Glomerular visceral epithelial cell (primary cell): Measurements from ENCODE around the gene YTHDF1.

Source experiments
- DNase-seq: peaks from one replicate; pipeline ENCODE4 v3.0.0-alpha.2; 2016; ENCODE audit errors: extremely low spot score

Gene YTHDF1

DNA sequence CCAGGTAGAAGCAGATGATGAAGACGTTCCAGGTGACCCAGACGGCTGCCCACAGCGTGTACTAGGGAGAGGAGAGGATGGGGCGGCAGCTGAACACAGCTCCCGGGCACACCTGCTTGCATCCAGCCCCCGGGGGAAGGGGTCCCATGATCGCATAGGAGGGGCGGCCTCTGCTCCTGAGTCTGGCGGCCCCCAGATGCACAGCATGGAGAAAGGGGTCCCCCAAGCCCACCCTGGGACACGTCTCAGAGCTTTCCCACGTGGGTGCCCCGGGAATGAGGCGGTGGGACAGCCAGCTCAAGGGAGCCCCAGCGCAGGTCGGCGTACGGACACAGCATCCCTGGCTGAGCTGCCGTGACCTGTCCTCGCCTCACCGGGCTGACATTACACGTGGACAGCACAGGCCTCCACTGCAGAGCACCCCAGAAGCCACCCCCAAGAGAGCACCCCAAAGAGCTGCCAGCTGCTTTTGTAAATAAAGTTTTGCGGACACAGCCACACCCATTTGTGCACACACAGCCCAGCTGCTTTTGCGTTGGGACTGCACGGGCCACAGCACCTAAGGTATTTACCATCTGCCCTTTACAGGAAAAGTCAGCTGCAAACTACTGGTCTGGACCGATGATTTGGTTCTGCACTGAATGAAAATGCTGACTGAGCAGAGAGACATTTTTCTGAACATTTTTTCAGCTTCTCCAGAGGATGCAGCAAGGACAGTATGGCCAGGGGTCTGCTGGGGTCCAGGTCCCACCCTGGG is 33.1 kb upstream of the YTHDF1 start:
- DNase-seq: peak; percentile 89

DNA sequence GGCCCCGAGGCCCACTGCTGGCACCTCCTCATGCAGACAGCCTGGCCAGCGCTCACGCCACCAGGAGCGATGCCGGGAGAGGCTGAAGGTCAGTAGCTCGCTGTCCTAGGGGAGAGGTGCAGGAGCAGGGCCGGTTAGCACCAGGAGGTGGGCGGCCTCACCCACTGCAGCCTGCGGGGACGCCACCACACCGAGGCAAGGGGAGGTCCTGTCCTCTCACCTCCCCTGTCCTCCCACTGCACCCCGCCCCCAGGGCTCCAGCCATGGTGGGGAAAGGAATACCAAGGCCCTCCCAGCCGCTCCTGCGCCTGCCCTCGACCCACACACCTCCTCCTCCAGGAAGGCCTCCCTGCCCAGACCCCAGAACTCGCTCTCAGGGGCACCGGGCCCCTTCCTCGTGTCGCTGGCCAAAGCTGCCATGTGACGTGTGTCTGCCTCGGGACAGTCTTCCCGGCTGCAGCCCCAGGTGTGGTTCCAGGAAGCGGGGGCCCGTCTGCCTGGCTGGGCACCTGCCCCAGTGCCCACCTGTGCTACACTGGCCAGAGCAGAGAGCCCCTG is 31.8 kb upstream of the YTHDF1 start:
- no peak for DNase-seq

DNA sequence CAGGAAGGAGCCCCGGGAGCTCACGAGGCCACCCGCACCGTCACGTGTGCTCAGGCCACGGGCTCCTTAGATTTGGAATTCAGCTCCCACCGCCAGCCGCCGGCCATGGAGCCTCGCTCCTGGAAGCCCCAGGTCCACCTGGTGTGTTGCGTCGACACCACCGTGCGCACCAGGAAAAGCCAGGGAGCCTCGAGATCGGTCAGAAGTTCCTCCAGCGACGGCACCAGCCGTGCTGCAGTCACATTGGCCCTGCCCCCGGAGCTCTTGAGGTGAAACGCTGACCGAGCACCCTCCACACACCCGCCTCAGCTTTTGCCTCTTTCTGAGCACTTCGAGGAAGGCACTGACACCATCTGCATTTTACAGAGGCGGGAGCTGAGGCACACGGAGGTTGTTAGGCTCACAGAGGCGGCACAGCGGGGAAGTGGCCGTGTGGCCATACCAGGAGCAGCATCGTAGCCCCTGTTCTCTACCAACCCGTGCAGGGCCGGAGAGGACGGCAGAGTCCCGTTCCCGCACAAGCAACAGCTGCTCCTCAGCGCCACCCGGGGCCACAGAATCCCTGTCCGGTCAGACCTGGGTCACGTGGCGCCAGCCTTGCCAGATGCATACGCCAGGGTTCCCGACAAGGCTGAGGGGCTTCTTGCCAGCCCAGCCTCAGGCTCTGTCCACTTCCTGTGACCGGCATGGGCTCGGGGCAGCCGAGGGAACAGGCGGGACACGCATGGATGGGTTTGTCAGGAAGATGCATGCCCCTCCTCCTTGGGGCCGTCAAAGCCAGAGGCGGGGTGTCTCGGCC is 30.8 kb upstream of the YTHDF1 start:
- peak; percentile 68 for DNase-seq

DNA sequence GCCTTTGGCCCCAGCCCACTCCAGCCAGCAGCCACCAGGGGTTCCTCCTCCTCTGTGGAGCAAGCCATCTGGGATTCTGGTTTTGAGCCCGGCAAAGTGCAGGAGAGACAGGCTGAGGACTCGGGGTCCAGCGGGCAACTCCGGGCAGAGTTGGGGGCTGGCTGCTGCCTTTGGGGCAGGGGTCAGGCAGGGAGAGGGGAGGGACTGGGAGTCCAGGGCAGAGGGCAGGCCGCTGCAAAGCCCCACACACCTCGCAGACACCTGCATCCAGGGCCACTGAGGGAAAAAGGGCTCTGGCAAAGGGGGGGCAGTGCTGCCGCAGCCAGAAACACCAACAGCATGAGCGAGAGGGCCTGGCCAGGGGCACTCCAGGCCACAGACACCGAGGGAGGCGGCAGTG is 28.5 kb upstream of the YTHDF1 start:
- no peak for DNase-seq

DNA sequence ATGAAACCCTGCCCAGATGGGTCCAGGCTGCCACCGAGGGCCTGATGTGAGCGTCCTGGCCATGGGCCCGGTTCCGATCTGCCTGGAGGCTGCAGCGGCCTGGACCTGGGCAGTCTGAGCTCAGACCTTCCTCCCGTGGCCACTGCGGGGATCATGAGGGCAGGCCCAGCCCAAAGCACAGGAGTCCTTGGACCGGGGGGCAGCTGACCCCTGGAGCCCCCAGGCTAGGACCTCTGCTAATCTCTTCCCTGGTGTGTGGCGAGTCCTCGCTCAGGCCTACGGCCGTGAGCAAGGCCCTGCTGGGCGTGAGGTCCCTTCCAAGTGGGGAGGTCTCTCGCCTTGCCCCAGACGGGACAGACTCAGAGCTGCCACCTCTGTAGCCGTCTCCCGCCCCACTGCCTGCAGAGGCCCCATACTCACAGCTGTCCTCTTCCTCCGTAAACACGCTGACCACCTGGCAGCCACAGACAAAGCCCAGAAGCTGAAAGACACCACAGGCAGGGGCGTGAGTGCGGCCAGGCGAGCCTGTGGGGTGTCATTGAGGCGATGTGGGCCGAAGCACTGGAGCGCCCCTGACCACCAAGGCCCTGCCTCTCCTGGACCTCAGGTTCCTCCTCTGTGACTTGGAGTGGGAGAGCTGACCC is 27.8 kb upstream of the YTHDF1 start:
- DNase-seq: no peak

DNA sequence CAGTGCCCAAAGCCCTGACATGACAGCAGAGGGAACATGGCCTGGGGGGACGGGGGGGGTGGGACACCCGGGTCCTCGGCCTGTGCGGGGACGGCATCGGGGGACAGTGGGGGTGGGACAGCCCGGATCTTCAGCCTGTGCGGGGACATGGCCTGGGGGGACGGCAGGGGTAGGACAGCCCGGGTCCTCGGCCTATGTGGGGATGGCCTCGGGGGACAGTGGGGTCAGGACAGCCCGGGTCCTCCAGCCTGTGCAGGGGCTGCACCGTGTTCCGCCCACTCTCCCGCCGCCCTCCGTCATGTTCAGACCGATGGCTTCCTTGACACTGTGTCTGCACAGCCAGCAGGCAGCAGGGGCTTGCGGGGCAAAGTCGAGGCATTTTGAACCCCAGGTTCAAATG is 26.8 kb upstream of the YTHDF1 start:
- no peak for DNase-seq

DNA sequence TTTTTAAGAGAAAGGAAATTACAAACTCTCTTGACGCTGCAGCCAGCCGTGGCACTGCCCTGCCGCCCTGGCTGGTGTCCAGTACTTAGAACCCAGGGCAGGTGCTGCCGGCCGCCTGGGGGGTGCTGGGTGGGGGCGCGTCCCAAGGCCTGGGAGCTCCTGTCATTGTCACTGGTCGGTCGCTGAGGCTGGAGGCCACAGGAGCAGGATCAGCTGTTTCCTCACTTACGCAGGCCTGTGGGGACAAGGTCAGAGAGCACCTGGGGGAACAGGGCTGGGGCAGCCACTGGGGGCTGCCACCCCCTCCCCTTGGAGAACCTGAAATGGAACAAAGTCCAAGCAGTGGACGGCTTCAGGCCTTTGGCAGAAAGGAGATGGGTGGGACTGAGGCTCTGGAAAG is 25.3 kb upstream of the YTHDF1 start:
- no peak for DNase-seq

DNA sequence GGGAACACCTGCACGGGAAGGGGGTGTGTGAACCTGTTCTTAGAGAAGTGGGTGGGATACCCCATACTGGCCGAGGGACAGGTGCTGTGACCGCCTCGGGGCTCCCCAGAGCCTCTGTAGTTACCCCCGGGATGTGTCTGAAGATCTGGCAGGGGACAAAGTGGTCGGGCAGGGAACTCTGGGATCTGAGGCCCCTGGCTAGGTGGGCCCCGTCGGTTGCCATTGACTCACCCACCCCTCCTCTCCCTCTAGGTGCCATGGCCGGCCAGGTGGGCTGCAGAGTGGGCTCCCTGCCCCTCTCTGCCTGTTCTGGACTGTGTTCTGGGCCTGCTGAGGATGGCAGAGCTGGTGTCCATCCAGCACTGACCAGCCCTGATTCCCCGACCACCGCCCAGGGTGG is 24.1 kb upstream of the YTHDF1 start:
- no peak for DNase-seq

DNA sequence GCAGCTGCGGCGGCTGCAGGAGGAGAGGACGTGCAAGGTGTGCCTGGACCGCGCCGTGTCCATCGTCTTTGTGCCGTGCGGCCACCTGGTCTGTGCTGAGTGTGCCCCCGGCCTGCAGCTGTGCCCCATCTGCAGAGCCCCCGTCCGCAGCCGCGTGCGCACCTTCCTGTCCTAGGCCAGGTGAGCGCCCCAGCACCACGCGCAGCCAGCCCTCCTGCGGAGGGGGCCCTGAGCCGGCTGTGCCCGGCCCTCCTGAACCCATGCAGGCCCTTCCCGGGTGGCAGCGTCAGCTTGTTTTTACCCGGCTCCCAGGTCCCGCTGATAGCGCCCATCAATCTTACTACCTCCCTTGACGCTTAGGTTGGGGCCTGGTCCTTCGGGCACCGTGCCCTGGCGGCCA is 23.5 kb upstream of the YTHDF1 start:
- DNase-seq: no peak

DNA sequence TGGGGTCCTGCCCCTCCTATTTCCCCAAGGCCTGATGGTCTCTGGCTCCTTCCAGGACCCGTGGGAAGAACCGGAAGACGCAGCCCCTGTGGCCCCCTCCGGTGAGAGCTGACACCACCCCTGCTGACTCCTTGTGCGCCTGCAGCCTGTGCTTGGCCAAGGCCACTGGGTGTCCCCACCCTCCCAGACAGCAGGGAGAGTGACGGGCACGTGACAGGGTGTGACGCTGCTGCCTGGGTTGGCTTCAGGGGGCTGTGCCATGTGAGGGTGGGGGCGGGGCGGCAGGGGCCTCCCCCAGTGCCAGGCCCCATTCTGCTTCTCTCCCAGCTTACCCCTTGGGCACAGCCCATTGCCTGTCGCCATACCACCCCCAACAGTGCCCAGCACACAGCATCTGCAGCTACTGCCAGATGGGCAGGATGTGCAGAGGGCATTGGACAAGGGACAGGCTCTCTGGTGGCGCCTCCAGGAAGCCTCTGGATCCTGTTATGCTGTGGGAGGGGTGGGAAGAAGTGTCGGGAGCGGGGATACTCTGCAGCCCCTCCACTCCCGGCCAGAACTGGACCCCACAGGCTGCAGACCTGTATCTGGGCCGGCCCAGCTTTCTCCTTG is 22.7 kb upstream of the YTHDF1 start:
- no peak for DNase-seq

DNA sequence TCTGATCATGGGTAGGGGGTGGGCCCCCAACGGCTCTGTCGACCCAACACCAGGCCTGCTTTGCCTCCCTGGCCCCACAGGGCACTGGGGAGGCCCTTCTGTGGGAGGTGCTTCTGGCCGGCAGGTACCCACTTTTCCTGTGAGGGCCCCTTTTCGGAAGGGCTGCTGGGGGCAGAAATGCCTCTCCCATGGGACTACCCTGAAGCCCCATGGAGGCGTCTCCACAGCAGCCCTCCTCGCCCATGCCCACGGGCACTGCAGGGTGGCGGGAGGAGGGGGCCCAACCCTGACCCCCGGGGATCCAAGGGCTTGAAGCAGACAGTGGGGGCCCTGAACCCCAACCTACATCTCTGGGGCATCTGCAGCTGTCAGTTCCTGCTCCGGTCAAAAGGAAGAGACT is 22.1 kb upstream of the YTHDF1 start:
- DNase-seq: no peak

DNA sequence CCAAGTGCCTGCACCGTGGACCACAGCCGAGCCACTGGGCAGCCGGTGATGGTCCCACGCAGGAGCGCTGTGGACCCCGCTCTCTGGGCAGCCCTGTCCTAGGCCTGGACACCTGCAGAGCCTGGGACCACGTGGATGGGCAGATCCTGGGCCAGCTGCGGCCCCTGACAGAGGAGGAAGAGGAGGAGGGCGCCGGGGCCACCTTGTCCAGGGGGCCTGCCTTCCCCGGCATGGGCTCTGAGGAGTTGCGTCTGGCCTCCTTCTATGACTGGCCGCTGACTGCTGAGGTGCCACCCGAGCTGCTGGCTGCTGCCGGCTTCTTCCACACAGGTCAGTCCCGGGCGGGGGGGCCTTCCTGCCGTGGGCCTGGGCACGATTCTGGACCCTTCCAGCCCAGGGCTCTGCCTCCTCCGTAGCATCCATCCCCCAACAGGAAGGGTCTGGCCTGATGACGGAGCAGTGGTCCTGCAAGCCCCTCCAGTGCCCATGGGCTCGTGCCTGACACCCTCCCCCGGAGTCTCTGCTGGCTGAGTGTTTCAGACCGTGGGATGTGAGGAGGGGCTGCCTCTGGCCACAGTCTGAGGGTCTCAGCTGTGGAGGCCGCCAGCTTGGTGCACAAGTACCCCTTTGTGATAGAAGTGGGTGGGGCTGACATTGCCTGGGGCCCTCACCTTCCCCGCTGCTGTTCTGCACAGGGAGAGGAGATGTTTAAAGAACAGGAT is 20.3 kb upstream of the YTHDF1 start:
- no peak for DNase-seq

DNA sequence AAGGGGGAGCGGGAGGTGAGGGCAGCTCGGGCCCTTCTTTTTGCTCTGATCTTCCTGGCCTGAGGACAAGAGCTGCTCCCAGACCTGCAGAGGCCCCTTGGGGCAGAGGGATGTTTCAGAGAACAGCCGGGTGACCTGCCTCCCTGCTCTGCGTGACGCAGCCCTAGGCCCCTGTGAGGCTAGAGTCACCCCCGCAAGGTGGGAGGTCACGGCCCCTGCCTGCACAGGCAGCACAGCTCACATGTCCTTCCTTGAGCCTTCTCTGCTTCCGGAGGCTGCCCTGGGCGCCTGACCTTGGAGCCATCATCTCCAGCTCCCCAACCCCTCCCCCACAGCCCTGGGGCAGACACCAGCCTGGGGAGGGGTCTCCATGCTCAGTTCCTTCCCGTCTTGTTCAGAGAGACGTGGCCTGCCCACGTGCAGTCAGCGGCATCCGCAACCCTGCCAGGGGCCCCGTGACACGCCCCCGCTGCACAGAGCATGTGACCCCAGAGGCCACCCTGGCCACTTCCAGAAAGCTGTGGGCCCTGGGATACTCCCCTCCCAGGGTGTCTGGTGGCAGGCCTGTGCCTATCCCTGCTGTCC is 19.6 kb upstream of the YTHDF1 start, which contains the start of gene BIRC7:
Gene BIRC7, plus strand, starts transcription at position 507 of the 585 bp plus-strand sequence. CDS start 192 bp downstream, outside the sequence.
- DNase-seq: no peak

DNA sequence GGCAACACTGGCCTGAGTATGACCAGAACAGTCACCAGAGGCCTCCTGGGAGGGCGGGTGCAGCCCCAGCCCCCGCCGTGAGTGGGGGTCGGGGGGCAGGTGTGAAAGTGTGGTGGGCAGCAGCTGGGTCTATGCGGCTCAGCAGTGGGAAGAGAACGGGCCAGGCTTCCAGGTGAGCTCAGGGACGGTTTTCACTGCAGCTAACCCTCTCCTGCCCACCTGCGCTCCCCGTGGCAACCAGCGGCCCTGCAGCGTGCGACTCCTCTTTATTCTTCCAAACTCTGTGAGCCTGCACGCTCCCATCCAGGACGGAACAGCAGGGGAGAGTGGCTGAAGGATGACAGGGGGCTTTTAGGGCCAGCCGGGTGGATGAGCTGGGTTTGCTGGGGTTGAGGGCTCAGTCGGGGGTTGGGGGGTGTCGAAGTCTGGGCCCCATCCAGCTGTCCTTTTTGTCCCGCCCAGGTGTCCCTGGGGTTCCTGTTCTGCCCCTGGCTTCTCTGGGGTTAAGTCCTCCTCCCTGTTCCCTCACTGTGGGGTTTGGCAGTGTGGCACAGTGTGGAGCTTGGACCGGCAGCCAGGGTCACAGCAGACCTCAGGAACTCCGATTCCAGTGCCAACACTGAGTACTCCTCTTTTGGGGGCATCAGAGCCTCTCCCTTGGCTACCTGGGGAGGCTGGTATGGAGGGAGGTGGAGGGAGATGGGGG is 18.9 kb upstream of the YTHDF1 start:
- DNase-seq: no peak

DNA sequence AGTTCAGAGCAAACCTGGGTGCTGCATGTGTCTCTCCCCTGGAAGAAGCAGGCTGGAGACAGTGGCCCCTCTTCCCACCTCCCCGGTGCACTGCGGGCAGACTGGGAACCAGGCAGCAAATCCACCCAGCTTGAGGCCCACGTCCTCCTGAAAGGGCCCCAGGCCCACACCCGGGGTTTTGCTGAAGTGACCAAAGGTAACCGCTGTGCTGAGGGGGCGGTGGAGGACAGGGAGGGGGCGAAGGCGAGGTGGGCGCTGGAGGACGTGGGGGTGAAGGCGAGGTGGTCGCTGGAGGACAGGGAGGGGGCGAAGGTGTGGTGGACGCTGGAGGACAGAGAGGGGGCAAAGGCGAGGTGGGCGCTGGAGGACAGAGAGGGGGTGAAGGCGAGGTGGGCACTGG is 18.0 kb upstream of the YTHDF1 start:
- no peak for DNase-seq

DNA sequence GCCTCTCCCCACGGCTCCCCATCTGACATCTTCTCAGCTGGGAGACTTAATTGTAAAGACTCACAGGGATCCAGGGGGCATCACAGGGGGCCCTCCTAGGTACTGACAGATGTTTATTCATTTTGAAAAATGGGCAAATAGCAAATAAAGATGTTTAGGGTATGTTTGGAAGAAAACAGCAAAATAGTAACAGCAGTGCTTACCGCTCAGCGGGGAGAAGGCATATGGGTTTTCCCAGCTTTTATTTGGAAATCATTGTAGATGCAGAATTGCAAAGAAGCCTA is 17.1 kb upstream of the YTHDF1 start:
- DNase-seq: no peak

DNA sequence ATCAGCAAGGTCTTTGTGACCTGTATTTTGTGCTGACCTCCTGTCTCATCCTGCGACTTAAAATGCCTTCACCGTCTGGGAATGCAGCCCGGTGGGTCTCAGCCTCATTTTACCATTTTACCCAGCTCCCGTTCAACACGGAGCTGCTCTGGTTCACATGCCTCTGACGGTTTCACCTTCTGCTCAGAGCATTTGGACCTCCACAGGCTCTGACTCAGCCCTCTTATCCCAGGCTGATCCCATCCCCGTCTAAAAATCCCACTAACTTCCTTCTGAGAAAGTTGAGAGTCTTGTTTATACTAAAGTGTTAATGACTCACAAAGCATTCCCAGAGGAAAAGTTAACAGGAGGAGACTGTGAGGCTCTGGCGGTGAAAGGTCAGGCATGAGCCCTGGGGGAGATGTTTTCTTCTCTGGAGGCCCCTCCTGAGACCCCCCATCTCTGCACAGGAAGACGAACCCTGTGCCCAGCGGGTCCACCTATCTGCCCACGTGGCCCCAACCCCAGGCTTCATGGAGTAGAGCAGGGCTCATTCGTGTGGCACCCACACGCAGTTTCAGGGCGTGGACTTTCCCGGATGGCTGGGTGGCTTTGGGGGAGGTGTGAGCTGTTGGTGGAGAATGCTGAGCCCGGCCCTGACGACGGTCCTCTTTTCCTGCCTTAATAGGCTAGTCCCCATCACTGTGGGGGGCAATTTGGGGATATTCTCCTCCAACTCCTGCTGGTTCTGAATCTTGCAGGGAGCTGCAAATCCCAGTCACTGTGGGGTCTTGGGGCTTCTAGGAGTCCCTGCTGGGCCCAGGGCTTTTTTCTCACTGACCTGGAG is 16.5 kb upstream of the YTHDF1 start:
- DNase-seq: peak; percentile 98

DNA sequence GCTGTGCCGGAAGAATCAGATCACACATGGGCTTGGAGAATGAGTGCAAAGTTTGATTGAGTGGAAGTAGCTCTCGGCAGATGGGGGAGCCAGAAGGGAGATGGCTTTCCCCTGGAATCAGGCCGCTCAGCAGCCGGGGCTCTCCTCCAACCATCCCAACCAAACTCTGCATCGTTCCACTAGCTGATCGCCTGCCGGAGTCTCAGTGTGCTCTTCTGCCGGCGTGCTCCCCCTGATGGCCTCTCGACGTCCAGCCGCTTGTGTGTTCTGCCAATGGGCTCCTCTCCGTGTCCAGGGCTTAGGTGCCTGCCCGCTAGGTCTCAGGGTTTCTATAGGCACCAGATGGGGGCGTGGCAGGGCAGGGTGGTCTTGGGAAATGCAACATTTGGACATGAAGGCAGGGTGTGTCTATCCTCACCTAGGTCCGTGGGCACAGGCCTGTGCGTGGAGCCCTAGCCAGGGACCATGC is 14.9 kb upstream of the YTHDF1 start:
- DNase-seq: peak; percentile 58

DNA sequence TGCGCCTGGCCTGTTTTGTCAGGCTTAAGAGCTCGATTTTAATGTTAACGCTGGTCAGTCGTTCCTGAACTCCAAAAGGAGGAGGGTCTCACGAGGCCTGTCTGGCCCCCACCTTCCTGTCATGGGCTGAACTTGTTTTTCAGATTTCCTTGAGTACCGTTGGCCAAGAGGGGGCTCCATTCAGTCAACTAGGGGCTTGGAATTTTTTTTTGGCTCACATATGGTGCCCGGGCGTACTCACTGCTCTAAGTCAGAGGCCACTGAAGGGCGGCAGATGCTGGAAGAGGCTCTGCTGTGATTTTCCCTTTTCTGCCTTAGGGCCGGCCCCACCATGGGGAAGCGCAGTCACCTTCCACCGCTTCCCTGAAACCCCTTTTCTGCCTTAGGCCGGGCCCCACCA is 12.9 kb upstream of the YTHDF1 start:
- no peak for DNase-seq

DNA sequence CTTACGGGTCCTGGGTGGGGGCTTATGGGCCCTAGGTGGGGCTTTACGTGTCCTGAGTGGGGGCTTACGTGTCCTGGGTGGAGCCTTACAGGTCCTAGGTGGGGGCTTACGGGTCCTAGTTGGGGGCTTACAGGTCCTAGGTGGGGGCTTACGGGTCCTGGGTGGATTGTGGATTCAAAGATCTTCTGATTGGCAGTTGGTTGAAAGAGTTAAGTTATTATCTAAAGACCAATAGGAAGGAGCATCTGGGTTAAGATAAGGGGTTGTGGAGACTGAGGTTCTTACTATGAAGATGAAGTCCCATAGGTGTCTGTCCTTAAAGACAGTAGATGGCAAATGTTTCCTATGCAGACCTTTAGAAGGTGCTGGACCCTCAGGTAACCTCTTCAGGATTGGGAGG is 11.3 kb upstream of the YTHDF1 start:
- DNase-seq: no peak
